HepG2 (cell line): ENCODE data around the gene PRR29. TPM values are rescaled to one million over a fixed set of nuclear protein-coding genes. Genes with fewer than 3 reads are reported as not detected.
A peak's percentile ranks its signal among the peaks of the same experiment; 100 is the strongest.

Source experiments
- FOXA3 ChIP-seq: IDR thresholded peaks from 2 replicates; pipeline ENCODE4 v1.6.1; 2016; ENCODE audit warnings: missing genetic modification reagents, missing compliant biosample characterization
- HIC2 ChIP-seq: sonication (generic); formaldehyde crosslinking; IDR thresholded peaks from 2 replicates; pipeline ENCODE4 v1.9.0; 2022; ENCODE audit warnings: low read depth, missing genetic modification reagents
- HOXA5 ChIP-seq: sonication (generic); formaldehyde crosslinking; IDR thresholded peaks from 2 replicates; pipeline ENCODE4 v1.4.0; 2020; ENCODE audit warnings: missing genetic modification reagents
- LBX2 ChIP-seq: sonication (generic); formaldehyde crosslinking; IDR thresholded peaks from 2 replicates; pipeline ENCODE4 v1.5.0; 2020; ENCODE audit warnings: missing genetic modification reagents, mild to moderate bottlenecking, borderline replicate concordance
- NFATC3 ChIP-seq: sonication (generic); formaldehyde crosslinking; IDR thresholded peaks from 2 replicates; pipeline ENCODE4 v1.5.1; 2020; ENCODE audit warnings: mild to moderate bottlenecking, missing genetic modification reagents
- PAF1 ChIP-seq: IDR thresholded peaks from 2 replicates; pipeline ENCODE4 v1.6.1; 2016; ENCODE audit warnings: missing genetic modification reagents, missing compliant biosample characterization
- TAF15 ChIP-seq: fragments of 200-400 bp; formaldehyde crosslinking; IDR thresholded peaks from one replicate; pipeline ENCODE4 v1.6.1; 2018; ENCODE audit warnings: mild to moderate bottlenecking, low read depth, low read length; ENCODE audit not compliant: poor library complexity, severe bottlenecking
- ZBTB7B ChIP-seq: sonication (generic); formaldehyde crosslinking; IDR thresholded peaks from 2 replicates; pipeline ENCODE4 v1.4.0; 2020; ENCODE audit warnings: missing genetic modification reagents
- ZFP82 ChIP-seq: sonication (generic); formaldehyde crosslinking; IDR thresholded peaks from 2 replicates; pipeline ENCODE4 v1.5.1; 2020; ENCODE audit warnings: mild to moderate bottlenecking, missing genetic modification reagents, borderline replicate concordance
- ZNF264 ChIP-seq: sonication (generic); formaldehyde crosslinking; IDR thresholded peaks from 2 replicates; pipeline ENCODE4 v1.4.0; 2020; ENCODE audit warnings: missing genetic modification reagents
- ZNF280B ChIP-seq: sonication (generic); formaldehyde crosslinking; IDR thresholded peaks from 2 replicates; pipeline ENCODE4 v1.5.0; 2020; ENCODE audit warnings: missing genetic modification reagents, mild to moderate bottlenecking, borderline replicate concordance
- ZNF503 ChIP-seq: sonication (generic); formaldehyde crosslinking; IDR thresholded peaks from 2 replicates; pipeline ENCODE4 v1.4.0; 2020; ENCODE audit warnings: missing genetic modification reagents
- ZNF570 ChIP-seq: sonication (generic); formaldehyde crosslinking; IDR thresholded peaks from 2 replicates; pipeline ENCODE4 v1.4.0; 2020; ENCODE audit warnings: mild to moderate bottlenecking, missing genetic modification reagents, borderline replicate concordance
- ZNF782 ChIP-seq: sonication (generic); formaldehyde crosslinking; IDR thresholded peaks from 2 replicates; pipeline ENCODE4 v1.4.0; 2020; ENCODE audit warnings: missing genetic modification reagents, mild to moderate bottlenecking, borderline replicate concordance
- polyA plus RNA-seq, 8 experiments: library from polyadenylated mRNA; depleted of rRNA in 3 of 8; stranded (reverse) in 7 of 8; unstranded in 1 of 8; fragments of >200 nt; fragmentation: Illumina TruSeq in 4 of 8; extraction: Trizol in 4 of 8; gene quantifications; 2 replicates each; pipeline versions ENCODE4 v1.2.1 to v1.2.3, GENCODE V29; 2011 to 2016; ENCODE audit warnings: low read depth in 4 of 8, missing spikeins in 1 of 8, mixed read lengths in 1 of 8; ENCODE audit not compliant: insufficient read depth in 1 of 8
- total RNA-seq, 5 experiments: library from RNA; depleted of rRNA; stranded (reverse); fragments of >200 nt; fragmentation: Illumina TruSeq; extraction: Trizol; gene quantifications; 2 replicates each; pipeline ENCODE4 v1.2.3, GENCODE V29; 2016; ENCODE audit warnings: low read depth in 1 of 5
- TF ChIP-seq, protein P1 (sequence below): sonication (generic); formaldehyde crosslinking; IDR thresholded peaks from 2 replicates; pipeline ENCODE4 v1.4.0; 2020; ENCODE audit warnings: missing genetic modification reagents, borderline replicate concordance
- TF ChIP-seq, protein P2 (sequence below): sonication (generic); formaldehyde crosslinking; IDR thresholded peaks from 2 replicates; pipeline ENCODE4 v1.8.0; 2022; ENCODE audit warnings: mild to moderate bottlenecking, missing genetic modification reagents
- TF ChIP-seq, protein P3 (sequence below): sonication (generic); formaldehyde crosslinking; IDR thresholded peaks from 2 replicates; pipeline ENCODE4 v1.4.0; 2020; ENCODE audit warnings: mild to moderate bottlenecking, missing genetic modification reagents
- TF ChIP-seq, protein P4 (sequence below): sonication (generic); formaldehyde crosslinking; IDR thresholded peaks from 2 replicates; pipeline ENCODE4 v1.8.1; 2023; ENCODE audit warnings: mild to moderate bottlenecking, moderate library complexity, missing genetic modification reagents

PRR29 gene
- total and polyA plus RNA-seq, 2 of the 13 experiments (the other 11 are each of a cell fraction or from before 2014, with no cell fraction given), result 0.07 to 0.20 TPM

DNA sequence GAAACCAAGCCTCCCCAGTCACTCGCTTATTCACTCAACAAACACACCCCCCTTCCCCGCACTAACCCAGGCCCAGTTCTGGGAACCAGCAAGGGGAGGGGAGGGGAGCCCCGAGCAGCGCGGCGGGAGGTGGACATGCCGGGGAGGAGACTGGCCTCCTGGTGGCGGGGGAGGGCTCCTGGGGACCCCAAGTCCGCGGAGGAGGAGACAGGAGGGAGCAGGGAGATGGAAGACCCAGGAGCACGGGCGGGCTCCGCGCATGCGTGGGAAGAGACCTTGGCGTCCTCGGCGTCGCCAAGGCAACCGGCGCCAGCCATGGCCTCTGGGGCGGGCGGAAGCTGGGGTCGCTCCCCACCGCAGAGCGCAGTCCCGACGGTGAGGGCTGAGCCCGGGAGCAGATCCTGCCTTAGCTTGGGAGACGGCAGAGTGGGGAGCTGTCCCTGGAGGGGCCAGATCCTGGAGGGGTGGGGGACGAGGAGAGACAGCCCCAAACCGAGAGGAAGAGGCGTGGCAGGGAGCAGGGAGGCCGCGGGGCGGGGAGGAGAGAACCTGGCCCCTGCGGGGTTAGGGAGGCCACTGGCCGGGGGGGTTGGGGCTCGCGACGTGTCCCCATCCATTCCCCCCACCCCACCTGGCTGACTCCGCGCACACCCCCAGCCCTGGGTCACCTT is at the start of gene PRR29 (continued):
- no peak for TF ChIP-seq HIC2 (CRISPR knock-in tag)
- no peak for TF ChIP-seq ZNF503 (CRISPR knock-in tag)
- TF ChIP-seq, protein P1, sequence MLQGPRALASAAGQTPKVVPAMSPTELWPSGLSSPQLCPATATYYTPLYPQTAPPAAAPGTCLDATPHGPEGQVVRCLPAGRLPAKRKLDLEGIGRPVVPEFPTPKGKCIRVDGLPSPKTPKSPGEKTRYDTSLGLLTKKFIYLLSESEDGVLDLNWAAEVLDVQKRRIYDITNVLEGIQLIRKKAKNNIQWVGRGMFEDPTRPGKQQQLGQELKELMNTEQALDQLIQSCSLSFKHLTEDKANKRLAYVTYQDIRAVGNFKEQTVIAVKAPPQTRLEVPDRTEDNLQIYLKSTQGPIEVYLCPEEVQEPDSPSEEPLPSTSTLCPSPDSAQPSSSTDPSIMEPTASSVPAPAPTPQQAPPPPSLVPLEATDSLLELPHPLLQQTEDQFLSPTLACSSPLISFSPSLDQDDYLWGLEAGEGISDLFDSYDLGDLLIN, result no peak
- TF ChIP-seq ZNF782 (CRISPR knock-in tag), result no peak; the same call in 1 of the 2 replicates
- no peak for TF ChIP-seq PAF1
- TF ChIP-seq ZBTB7B, result peak; percentile 50; the same call in 1 of the 2 replicates
- TF ChIP-seq ZNF570 (CRISPR knock-in tag), result no peak
- TF ChIP-seq ZNF280B (CRISPR knock-in tag), result peak; percentile 64; the same call in 1 of the 2 replicates
- 0 out of 2 replicates have a peak, but pooled peaks have one; percentile 7 for TF ChIP-seq FOXA3 (CRISPR knock-in tag)
- no peak; the same call in 1 of the 2 replicates for TF ChIP-seq LBX2
- TF ChIP-seq NFATC3 (CRISPR knock-in tag), result no peak; the same call in 1 of the 2 replicates
- no peak for TF ChIP-seq ZFP82 (CRISPR knock-in tag)
- no peak for TF ChIP-seq TAF15
- TF ChIP-seq ZNF264 (CRISPR knock-in tag), result no peak
- TF ChIP-seq, protein P2, sequence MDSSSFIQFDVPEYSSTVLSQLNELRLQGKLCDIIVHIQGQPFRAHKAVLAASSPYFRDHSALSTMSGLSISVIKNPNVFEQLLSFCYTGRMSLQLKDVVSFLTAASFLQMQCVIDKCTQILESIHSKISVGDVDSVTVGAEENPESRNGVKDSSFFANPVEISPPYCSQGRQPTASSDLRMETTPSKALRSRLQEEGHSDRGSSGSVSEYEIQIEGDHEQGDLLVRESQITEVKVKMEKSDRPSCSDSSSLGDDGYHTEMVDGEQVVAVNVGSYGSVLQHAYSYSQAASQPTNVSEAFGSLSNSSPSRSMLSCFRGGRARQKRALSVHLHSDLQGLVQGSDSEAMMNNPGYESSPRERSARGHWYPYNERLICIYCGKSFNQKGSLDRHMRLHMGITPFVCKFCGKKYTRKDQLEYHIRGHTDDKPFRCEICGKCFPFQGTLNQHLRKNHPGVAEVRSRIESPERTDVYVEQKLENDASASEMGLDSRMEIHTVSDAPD (CRISPR knock-in tag), result no peak
- TF ChIP-seq HOXA5 (CRISPR knock-in tag), result no peak
- TF ChIP-seq, protein P3, sequence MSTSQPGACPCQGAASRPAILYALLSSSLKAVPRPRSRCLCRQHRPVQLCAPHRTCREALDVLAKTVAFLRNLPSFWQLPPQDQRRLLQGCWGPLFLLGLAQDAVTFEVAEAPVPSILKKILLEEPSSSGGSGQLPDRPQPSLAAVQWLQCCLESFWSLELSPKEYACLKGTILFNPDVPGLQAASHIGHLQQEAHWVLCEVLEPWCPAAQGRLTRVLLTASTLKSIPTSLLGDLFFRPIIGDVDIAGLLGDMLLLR, result no peak
- TF ChIP-seq, protein P4, sequence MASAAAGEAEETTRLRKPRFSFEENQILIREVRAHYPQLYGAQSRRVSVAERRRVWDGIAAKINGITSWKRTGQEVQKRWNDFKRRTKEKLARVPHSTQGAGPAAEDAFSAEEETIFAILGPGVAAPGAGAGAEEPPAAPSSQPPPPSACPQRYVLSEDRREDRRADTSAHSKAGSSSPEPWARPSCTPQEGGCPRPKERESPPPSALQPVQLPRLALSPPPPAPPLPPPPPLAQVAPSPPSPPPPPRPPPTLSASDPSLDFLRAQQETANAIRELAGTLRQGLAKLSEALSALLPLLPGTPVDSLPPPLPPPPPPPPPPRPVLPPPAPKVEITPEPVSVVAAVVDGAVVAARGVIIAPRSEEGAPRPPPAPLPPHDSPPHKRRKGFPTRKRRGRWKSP (CRISPR knock-in tag), result no peak
